ENCODE measurements around the gene IRF8.

Gene IRF8

GRCh38 chr16:85908889-85909589 lies 10.1 kb downstream of the IRF8 start:
- no peak for ATAC-seq

DNA sequence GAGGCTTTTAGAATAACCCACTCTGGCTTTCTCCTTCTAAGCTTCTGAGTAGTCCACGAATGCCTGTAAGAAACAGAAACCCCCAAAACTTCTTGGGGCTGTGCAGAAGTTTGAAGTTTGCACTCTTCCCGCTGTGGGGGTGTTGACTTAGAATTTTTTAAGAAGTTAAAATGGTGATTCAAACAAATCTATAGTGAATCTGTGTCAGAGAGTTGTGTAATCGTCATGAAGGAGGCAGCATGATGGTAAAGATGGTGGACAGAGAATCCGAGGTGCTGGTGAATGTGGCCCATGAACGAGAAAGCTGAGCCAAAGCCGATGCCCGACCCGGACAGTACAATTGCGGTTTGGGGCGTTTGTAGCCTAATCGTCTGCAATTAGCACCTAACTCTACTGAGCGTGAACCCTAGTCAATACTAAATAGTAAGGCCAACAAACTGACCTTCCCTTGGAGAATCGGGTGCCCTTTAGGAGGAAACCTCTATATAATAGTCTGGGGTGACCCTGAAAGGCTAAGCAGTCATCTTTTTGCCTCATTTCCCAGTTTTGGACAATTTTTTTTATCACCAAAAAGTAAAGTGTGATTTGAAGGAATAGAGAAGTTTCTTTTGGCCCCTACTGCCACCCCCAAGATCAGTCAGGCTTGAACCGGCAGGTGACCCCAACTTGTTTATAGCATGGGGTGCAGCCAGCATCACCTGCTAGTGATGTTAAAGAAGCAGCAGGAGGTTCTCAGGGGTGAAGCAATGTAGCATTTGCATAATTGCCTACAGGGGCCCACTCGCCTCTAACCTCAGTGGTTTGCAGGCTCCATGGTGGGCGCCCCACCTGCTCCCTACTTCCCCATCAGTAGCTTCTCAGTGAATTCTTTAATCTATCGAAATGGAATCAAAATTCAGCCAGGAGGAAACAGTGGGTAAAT lies 11.2 kb downstream of the IRF8 start:
- TF ChIP-seq PPARA (CRISPR knock-in tag; IDR thresholded peaks at IDR 0.05; ENCODE audit: borderline replicate concordance) = no peak
- TF ChIP-seq ARNTL (CRISPR knock-in tag; IDR thresholded peaks at IDR 0.05; ENCODE audit: borderline replicate concordance, low read depth) = no peak
- TF ChIP-seq TOX (CRISPR knock-in tag; IDR thresholded peaks at IDR 0.05; ENCODE audit: borderline replicate concordance) = no peak
- ATAC-seq = no peak

More at GRCh38 chr16:85908889-85909589, 10.1 kb downstream of the IRF8 start:
- TF ChIP-seq POU6F1 (CRISPR knock-in tag; IDR thresholded peaks at IDR 0.05; ENCODE audit: borderline replicate concordance, low read depth) = no peak
- no peak for TF ChIP-seq ZC3H10 (CRISPR knock-in tag; IDR thresholded peaks at IDR 0.05)
- TF ChIP-seq OSR1 (CRISPR knock-in tag; IDR thresholded peaks at IDR 0.05) = no peak
- no peak for TF ChIP-seq ZNF8 (CRISPR knock-in tag; IDR thresholded peaks at IDR 0.05)
- no peak for TF ChIP-seq PATZ1 (CRISPR knock-in tag; IDR thresholded peaks at IDR 0.05; ENCODE audit: borderline replicate concordance)
- TF ChIP-seq TSHZ2 (CRISPR knock-in tag; IDR thresholded peaks at IDR 0.05) = no peak
- no peak for TF ChIP-seq GLIS3 (CRISPR knock-in tag; IDR thresholded peaks at IDR 0.05)
- TF ChIP-seq ISL1 (CRISPR knock-in tag; IDR thresholded peaks at IDR 0.05) = no peak
- no peak for TF ChIP-seq TCF4 (CRISPR knock-in tag; IDR thresholded peaks at IDR 0.05; ENCODE audit: borderline replicate concordance)
- TF ChIP-seq CREB5 (CRISPR knock-in tag; IDR thresholded peaks at IDR 0.05; ENCODE audit: low read depth) = no peak

- no peak for ATAC-seq
- TF ChIP-seq BACH2 (CRISPR knock-in tag; IDR thresholded peaks at IDR 0.05; ENCODE audit: borderline replicate concordance) (no peak), ZC3H10 (CRISPR knock-in tag; IDR thresholded peaks at IDR 0.05) (no peak), ARNTL (CRISPR knock-in tag; IDR thresholded peaks at IDR 0.05; ENCODE audit: borderline replicate concordance, low read depth) (no peak), SNAI2 (CRISPR knock-in tag; IDR thresholded peaks at IDR 0.05) (no peak), CSRNP3 (CRISPR knock-in tag; IDR thresholded peaks at IDR 0.05) (no peak), TCF4 (CRISPR knock-in tag; IDR thresholded peaks at IDR 0.05; ENCODE audit: borderline replicate concordance) (no peak), GLIS3 (CRISPR knock-in tag; IDR thresholded peaks at IDR 0.05) (no peak), PATZ1 (CRISPR knock-in tag; IDR thresholded peaks at IDR 0.05; ENCODE audit: borderline replicate concordance) (no peak), RARB (CRISPR knock-in tag; IDR thresholded peaks at IDR 0.05) (no peak), ZNF70 (CRISPR knock-in tag; IDR thresholded peaks at IDR 0.05) (no peak), ZNF8 (CRISPR knock-in tag; IDR thresholded peaks at IDR 0.05) (no peak), ZFP3 (CRISPR knock-in tag; IDR thresholded peaks at IDR 0.05) (no peak), ESRRG (CRISPR knock-in tag; IDR thresholded peaks at IDR 0.05) (no peak), ZNF565 (CRISPR knock-in tag; conservative IDR thresholded peaks at IDR 0.05; ENCODE audit: low read depth) (no peak), OSR1 (CRISPR knock-in tag; IDR thresholded peaks at IDR 0.05) (no peak), CREB5 (CRISPR knock-in tag; IDR thresholded peaks at IDR 0.05; ENCODE audit: low read depth) (no peak), ISL1 (CRISPR knock-in tag; IDR thresholded peaks at IDR 0.05) (no peak)
Measured at GRCh38 chr16:85910854-85911247, 11.9 kb downstream of the IRF8 start.
